HepG2 (cell line): ENCODE measurements around the gene MYLK2. TPM values are rescaled to one million over a fixed set of nuclear protein-coding genes. Genes with fewer than 3 reads are reported as not detected.

Source experiments
- ATAC-seq: fragments of 200-7000 bp; cut with Tn5 transposase; 3 replicates; pipeline ENCODE4 v1.9.1; 2020; ENCODE audit warnings: mild to moderate bottlenecking, moderate library complexity
- BruUV-seq: library from RNA; stranded (reverse); fragments of 400-500 nt; replicated peaks from 2 replicates; lab custom pipeline; 2021; lab: Mats Ljungman, UMichigan
- CTCF ChIA-PET: fragments of 300-600 bp; formaldehyde crosslinking; extraction: SDS; loops from one replicate; lab custom pipeline; 2021; ENCODE audit warnings: low total read pairs, inconsistent platforms, low intra/inter-chr PET ratio; lab: Yijun Ruan, JAX
- POLR2A ChIA-PET: fragments of 350-600 bp; sonication (Branson Sonifier 250); formaldehyde crosslinking; loops from one replicate; lab custom pipeline; 2020; ENCODE audit warnings: antibody characterized with exemption, inconsistent platforms; lab: Yijun Ruan, JAX
- DNase-seq: peaks from one replicate; pipeline ENCODE4 v3.0.0-alpha.2; 2015; ENCODE audit warnings: low spot score
- FAIRE-seq: peaks from 3 replicates; lab custom pipeline; 2011; peaks lifted over from hg19 to GRCh38; lab: Jason Lieb, UNC
- H2AFZ ChIP-seq: one replicate; pipeline ENCODE4 v1.6.1; 2011; ENCODE audit warnings: low read length, inconsistent platforms
- H3K27ac ChIP-seq: fragments of 300-600 bp; 3 replicates; pipeline ENCODE4 v1.8.0; 2011; ENCODE audit warnings: mixed run types, mild to moderate bottlenecking, mixed read lengths, low read length, inconsistent platforms; ENCODE audit not compliant: insufficient read depth; ENCODE audit errors: extremely low read length
- H3K27me3 ChIP-seq, 2 experiments: fragments of 200-600 bp in 1 of 2; 2 replicates in 1 of 2; 3 replicates in 1 of 2; pipeline versions ENCODE4 v1.6.0 to v1.8.0; 2011; ENCODE audit warnings: low read length in 2 of 2, mild to moderate bottlenecking in 2 of 2, moderate library complexity in 2 of 2, inconsistent platforms in 1 of 2; ENCODE audit not compliant: insufficient read depth in 2 of 2, control insufficient read depth in 1 of 2
- H3K36me3 ChIP-seq, 2 experiments: fragments of 200-600 bp in 1 of 2; replicated peaks in 1 of 2; 2 replicates in 1 of 2; 3 replicates in 1 of 2; pipeline versions ENCODE4 v1.5.1 to v1.8.0; 2011; ENCODE audit warnings: low read length in 2 of 2, inconsistent platforms in 1 of 2; ENCODE audit not compliant: insufficient read depth in 2 of 2, control insufficient read depth in 1 of 2
- H3K4me1 ChIP-seq: 2 replicates; pipeline ENCODE4 v1.5.1; 2012; ENCODE audit warnings: low read length, inconsistent platforms; ENCODE audit not compliant: insufficient read depth
- H3K4me2 ChIP-seq: 2 replicates; pipeline ENCODE4 v1.6.0; 2011; ENCODE audit warnings: low read depth, low read length, inconsistent platforms
- H3K4me3 ChIP-seq, 3 experiments: fragments of 200-600 bp in 1 of 3; sonication (generic), shearing (Covaris generic) in 1 of 3; replicated peaks in 1 of 3; 2 replicates each; pipeline ENCODE4 v1.5.1; 2011 to 2016; ENCODE audit warnings: low read length in 3 of 3, inconsistent platforms in 2 of 3, low read depth in 2 of 3, mild to moderate bottlenecking in 2 of 3, control low read depth in 1 of 3, mixed read lengths in 1 of 3; ENCODE audit not compliant: insufficient read depth in 1 of 3
- H3K79me2 ChIP-seq: one replicate; pipeline ENCODE4 v1.6.1; 2011; ENCODE audit warnings: low read length, inconsistent platforms; ENCODE audit not compliant: insufficient read depth
- H3K9ac ChIP-seq: 2 replicates; pipeline ENCODE4 v1.6.0; 2011; ENCODE audit warnings: mild to moderate bottlenecking, low read depth, low read length, inconsistent platforms; ENCODE audit not compliant: insufficient read depth
- H3K9me3 ChIP-seq: 2 replicates; pipeline ENCODE4 v1.5.1; 2012; ENCODE audit warnings: mild to moderate bottlenecking, low read length
- H4K20me1 ChIP-seq: 2 replicates; pipeline ENCODE4 v1.6.0; 2011; ENCODE audit warnings: inconsistent platforms, mild to moderate bottlenecking, low read length, moderate library complexity; ENCODE audit not compliant: insufficient read depth
- ATF7 ChIP-seq, 2 experiments: fragments of 450-650 bp in 1 of 2; sonication (generic) in 1 of 2; formaldehyde crosslinking in 1 of 2; IDR thresholded peaks; 2 replicates each; pipeline versions ENCODE4 v1.4.0 to v1.6.1; 2016 to 2020; ENCODE audit warnings: antibody characterized with exemption in 1 of 2, mild to moderate bottlenecking in 1 of 2, missing genetic modification reagents in 1 of 2
- CREB1 ChIP-seq, 2 experiments: fragments of 450-650 bp in 1 of 2; IDR thresholded peaks; 2 replicates each; pipeline ENCODE4 v1.6.1; 2016 to 2017; ENCODE audit warnings: control low read depth in 1 of 2, mild to moderate bottlenecking in 1 of 2, missing compliant biosample characterization in 1 of 2, missing genetic modification characterization in 1 of 2
- SRSF4 ChIP-seq: fragments of 200-400 bp; formaldehyde crosslinking; IDR thresholded peaks from one replicate; pipeline ENCODE4 v1.6.1; 2018; ENCODE audit warnings: mild to moderate bottlenecking, low read depth, low read length, moderate library complexity; ENCODE audit not compliant: poor library complexity, severe bottlenecking
- STAG1 ChIP-seq: sonication (generic); formaldehyde crosslinking; IDR thresholded peaks from 2 replicates; pipeline ENCODE4 v1.4.0; 2020; ENCODE audit warnings: missing genetic modification reagents
- TSC22D2 ChIP-seq: sonication (generic); formaldehyde crosslinking; IDR thresholded peaks from 2 replicates; pipeline ENCODE4 v1.5.1; 2020; ENCODE audit warnings: missing genetic modification reagents, mild to moderate bottlenecking, borderline replicate concordance
- ZFY ChIP-seq: sonication (generic); formaldehyde crosslinking; IDR thresholded peaks from 2 replicates; pipeline ENCODE4 v1.4.0; 2020; ENCODE audit warnings: missing genetic modification reagents
- ZNF556 ChIP-seq: sonication (generic); formaldehyde crosslinking; IDR thresholded peaks from 2 replicates; pipeline ENCODE4 v1.4.0; 2020; ENCODE audit warnings: mild to moderate bottlenecking, missing genetic modification reagents, borderline replicate concordance
- ZNF629 ChIP-seq: sonication (generic); formaldehyde crosslinking; conservative IDR thresholded peaks from 2 replicates; pipeline ENCODE4 v1.5.0; 2020; ENCODE audit warnings: missing genetic modification reagents
- ZNF737 ChIP-seq: sonication (generic); formaldehyde crosslinking; IDR thresholded peaks from 2 replicates; pipeline ENCODE4 v1.5.0; 2020; ENCODE audit warnings: missing genetic modification reagents, mild to moderate bottlenecking, borderline replicate concordance
- WGBS: methylation state at CpG from one replicate; pipeline ENCODE4 v1.1.6; 2017; ENCODE audit warnings: low lambda C conversion rate; 5-methylcytosine and 5-hydroxymethylcytosine counted together
- in situ Hi-C: cut with HindIII; loops from 2 replicates; pipeline ENCODE4 v1.10.0; 2017; ENCODE audit warnings: low pct_unique_long_range_greater_than_20kb; ENCODE audit not compliant: extremely low pct_ligation_motif_present
- intact Hi-C: fragments of 100-400 bp; cut with micrococcal nuclease; formaldehyde crosslinking; loops from one replicate; pipeline ENCODE4 v1.10.0; 2022; ENCODE audit not compliant: unreplicated experiment
- polyA plus RNA-seq, 8 experiments: library from polyadenylated mRNA; depleted of rRNA in 3 of 8; stranded (reverse) in 7 of 8; unstranded in 1 of 8; fragments of >200 nt; fragmentation: Illumina TruSeq in 4 of 8; extraction: Trizol in 4 of 8; gene quantifications; 2 replicates each; pipeline versions ENCODE4 v1.2.1 to v1.2.3, GENCODE V29; 2011 to 2016; ENCODE audit warnings: low read depth in 4 of 8, missing spikeins in 1 of 8, mixed read lengths in 1 of 8; ENCODE audit not compliant: insufficient read depth in 1 of 8
- total RNA-seq, 5 experiments: library from RNA; depleted of rRNA; stranded (reverse); fragments of >200 nt; fragmentation: Illumina TruSeq; extraction: Trizol; gene quantifications; 2 replicates each; pipeline ENCODE4 v1.2.3, GENCODE V29; 2016; ENCODE audit warnings: low read depth in 1 of 5
- TF ChIP-seq, protein P1 (sequence below): sonication (generic); formaldehyde crosslinking; IDR thresholded peaks from 2 replicates; pipeline ENCODE4 v1.4.0; 2020; ENCODE audit warnings: missing genetic modification reagents, borderline replicate concordance
- TF ChIP-seq, protein P2 (sequence below): sonication (generic); formaldehyde crosslinking; IDR thresholded peaks from 2 replicates; pipeline ENCODE4 v1.4.0; 2020; ENCODE audit warnings: missing genetic modification reagents, mild to moderate bottlenecking, borderline replicate concordance

MYLK2 gene
- total and polyA plus RNA-seq, 2 of the 13 experiments (the other 11 are each of a cell fraction or from before 2014, with no cell fraction given) = 0.27 TPM; not detected in 1

DNA sequence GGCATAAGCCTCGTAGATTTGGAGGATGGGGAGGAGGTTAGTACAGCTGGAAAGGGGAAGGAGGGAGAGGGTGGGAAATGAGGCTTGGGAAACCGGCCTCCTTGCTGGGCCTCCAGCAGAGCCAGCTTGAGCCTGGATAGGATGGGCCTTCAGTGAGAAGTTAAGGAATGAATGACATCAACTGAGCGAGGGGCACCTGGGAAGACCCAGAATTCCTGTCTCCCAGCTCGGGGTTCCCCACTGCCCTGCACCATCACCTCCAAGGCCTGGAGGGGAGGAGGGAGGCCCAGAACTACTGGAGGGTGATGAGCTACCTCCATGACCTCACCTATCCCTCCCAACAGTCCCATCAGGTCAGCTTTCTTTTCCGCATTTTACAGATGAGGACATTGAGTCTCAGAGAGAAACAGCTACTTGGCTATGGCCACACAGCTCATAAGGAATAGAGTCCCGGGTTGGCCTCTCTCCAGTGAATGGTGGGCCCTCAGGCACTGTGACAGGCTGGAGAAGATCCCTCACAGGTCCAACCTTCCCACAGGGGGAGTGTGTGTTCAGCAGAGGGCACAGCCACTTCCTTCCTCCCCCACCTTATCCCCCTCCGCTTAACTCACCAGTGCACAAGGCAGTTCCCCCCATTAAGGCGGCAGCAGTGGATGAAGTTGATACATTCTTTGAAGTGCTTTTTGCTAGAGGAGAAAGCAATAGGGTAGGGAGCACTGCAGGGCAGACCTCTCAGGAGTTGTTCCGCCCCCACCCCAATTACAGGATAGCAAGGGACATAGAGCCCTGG, 44.3 kb downstream of the MYLK2 start (continued):
- no peak for TF ChIP-seq STAG1 (CRISPR knock-in tag)

DNA sequence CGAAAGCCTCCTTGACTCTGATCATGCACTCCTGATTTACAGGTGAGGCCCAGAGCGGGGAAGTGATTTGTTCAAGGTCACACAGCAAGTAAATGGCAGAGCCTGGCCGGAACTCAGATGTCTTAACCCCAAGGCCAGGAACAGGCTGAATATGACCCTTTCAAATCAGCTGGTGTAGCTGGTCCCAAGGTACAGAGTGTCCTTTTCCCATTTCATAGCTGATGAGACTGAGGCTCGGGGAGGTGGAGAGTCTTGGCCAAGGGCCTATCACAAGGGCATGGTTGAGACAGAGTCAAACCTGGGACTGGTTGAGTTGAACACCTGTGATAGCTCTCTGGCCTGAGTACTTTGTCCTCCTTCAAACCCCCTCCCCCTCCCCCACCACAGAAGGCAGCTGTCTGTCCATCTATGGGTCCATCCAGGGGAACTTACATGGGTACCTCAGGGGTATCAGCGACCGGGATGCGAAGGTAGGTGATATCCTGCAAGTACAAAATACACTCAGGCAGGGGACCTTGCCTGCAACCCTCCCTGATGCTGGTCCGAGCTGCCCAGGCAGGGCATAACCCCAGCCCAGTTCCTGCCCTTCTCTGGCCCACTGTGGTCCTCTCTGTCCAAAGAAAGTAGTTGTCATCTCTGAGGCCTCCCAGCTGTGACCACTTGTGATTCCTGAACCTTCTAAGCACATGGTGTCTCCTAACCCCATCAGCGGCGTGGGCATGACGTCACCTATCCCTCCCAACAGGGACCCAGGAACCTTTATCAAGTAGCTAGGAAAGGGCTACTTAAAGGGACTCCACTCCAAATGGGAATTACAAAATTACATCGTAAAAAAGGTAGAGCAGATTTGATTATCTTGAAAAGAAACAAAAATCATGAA, 45.6 kb downstream of the MYLK2 start:
- H4K20me1 ChIP-seq = no peaks in the 10 kb centered on the region
- FAIRE-seq (no peak), ATAC-seq (no peak), DNase-seq (no peak)
- 41% methylated on average over 12 of the region's 12 CpGs for WGBS
- no peaks in the 10 kb centered on the region for H3K36me3 ChIP-seq
- H3K4me3 ChIP-seq = no peak overlapping the region
- H3K79me2 ChIP-seq = no peaks in the 10 kb centered on the region
- no peak overlapping the region for H3K27ac ChIP-seq
- ChIA-PET POLR2A (no interaction called here), CTCF (no interaction called here)
- no peak overlapping the region for H3K9ac ChIP-seq
- no peak overlapping the region for H3K4me2 ChIP-seq
- H3K27me3 ChIP-seq = peaks cover 11 to 41% of the 10 kb centered on the region in 2 experiments; a peak in 4 of 5 replicates
- no TSS peak for BruUV-seq
- H3K9me3 ChIP-seq = no peaks in the 10 kb centered on the region
- intact Hi-C loops = no loop called here
- H3K4me1 ChIP-seq = peaks cover 26% of the 10 kb centered on the region
- in situ Hi-C loops = no loop called here
- no peak overlapping the region for H2AFZ ChIP-seq
- TF ChIP-seq ZNF556 (CRISPR knock-in tag) (no peak), CREB1 (IDR thresholded peaks at IDR 0.05) (peak; percentile 96), CREB1 (CRISPR knock-in tag; IDR thresholded peaks at IDR 0.05) (no peak), ZNF629 (0 out of 2 replicates have a peak, but pooled peaks have one; percentile 15), TSC22D2 (CRISPR knock-in tag) (no peak), ZFY (CRISPR knock-in tag) (no peak), ZNF737 (CRISPR knock-in tag) (no peak), SRSF4 (no peak), ATF7 (IDR thresholded peaks at IDR 0.05) (peak; percentile 99), ATF7 (CRISPR knock-in tag; IDR thresholded peaks at IDR 0.05) (no peak)
- TF ChIP-seq, protein P1, sequence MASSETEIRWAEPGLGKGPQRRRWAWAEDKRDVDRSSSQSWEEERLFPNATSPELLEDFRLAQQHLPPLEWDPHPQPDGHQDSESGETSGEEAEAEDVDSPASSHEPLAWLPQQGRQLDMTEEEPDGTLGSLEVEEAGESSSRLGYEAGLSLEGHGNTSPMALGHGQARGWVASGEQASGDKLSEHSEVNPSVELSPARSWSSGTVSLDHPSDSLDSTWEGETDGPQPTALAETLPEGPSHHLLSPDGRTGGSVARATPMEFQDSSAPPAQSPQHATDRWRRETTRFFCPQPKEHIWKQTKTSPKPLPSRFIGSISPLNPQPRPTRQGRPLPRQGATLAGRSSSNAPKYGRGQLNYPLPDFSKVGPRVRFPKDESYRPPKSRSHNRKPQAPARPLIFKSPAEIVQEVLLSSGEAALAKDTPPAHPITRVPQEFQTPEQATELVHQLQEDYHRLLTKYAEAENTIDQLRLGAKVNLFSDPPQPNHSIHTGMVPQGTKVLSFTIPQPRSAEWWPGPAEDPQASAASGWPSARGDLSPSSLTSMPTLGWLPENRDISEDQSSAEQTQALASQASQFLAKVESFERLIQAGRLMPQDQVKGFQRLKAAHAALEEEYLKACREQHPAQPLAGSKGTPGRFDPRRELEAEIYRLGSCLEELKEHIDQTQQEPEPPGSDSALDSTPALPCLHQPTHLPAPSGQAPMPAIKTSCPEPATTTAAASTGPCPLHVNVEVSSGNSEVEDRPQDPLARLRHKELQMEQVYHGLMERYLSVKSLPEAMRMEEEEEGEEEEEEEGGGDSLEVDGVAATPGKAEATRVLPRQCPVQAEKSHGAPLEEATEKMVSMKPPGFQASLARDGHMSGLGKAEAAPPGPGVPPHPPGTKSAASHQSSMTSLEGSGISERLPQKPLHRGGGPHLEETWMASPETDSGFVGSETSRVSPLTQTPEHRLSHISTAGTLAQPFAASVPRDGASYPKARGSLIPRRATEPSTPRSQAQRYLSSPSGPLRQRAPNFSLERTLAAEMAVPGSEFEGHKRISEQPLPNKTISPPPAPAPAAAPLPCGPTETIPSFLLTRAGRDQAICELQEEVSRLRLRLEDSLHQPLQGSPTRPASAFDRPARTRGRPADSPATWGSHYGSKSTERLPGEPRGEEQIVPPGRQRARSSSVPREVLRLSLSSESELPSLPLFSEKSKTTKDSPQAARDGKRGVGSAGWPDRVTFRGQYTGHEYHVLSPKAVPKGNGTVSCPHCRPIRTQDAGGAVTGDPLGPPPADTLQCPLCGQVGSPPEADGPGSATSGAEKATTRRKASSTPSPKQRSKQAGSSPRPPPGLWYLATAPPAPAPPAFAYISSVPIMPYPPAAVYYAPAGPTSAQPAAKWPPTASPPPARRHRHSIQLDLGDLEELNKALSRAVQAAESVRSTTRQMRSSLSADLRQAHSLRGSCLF = no peak
- TF ChIP-seq, protein P2, sequence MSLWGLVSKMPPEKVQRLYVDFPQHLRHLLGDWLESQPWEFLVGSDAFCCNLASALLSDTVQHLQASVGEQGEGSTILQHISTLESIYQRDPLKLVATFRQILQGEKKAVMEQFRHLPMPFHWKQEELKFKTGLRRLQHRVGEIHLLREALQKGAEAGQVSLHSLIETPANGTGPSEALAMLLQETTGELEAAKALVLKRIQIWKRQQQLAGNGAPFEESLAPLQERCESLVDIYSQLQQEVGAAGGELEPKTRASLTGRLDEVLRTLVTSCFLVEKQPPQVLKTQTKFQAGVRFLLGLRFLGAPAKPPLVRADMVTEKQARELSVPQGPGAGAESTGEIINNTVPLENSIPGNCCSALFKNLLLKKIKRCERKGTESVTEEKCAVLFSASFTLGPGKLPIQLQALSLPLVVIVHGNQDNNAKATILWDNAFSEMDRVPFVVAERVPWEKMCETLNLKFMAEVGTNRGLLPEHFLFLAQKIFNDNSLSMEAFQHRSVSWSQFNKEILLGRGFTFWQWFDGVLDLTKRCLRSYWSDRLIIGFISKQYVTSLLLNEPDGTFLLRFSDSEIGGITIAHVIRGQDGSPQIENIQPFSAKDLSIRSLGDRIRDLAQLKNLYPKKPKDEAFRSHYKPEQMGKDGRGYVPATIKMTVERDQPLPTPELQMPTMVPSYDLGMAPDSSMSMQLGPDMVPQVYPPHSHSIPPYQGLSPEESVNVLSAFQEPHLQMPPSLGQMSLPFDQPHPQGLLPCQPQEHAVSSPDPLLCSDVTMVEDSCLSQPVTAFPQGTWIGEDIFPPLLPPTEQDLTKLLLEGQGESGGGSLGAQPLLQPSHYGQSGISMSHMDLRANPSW = no peak
